ENCODE measurements around the gene PDHX.

The PDHX gene

GRCh38 chr11:34990916-34991315, 74.5 kb downstream of the PDHX start:
- DNase-seq (ENCODE audit: low read depth in 2 of 2), result no peak

GRCh38 chr11:34994854-34995253, 78.4 kb downstream of the PDHX start:
- DNase-seq (ENCODE audit: low read depth in 2 of 2), result no peak

GRCh38 chr11:34996958-34997357, 80.5 kb downstream of the PDHX start:
- DNase-seq (ENCODE audit: low read depth in 2 of 2), result no peak

- no peak for DNase-seq (ENCODE audit: low read depth in 2 of 2)
Measured at GRCh38 chr11:34997952-34998528, 81.6 kb downstream of the PDHX start.

- no peak for DNase-seq (ENCODE audit: low read depth in 2 of 2)
Measured at GRCh38 chr11:34999453-34999852, 83.0 kb downstream of the PDHX start.

- DNase-seq (ENCODE audit: low read depth in 2 of 2), result no peak
Measured at GRCh38 chr11:35003186-35003585, 86.8 kb downstream of the PDHX start.

- DNase-seq (ENCODE audit: low read depth in 2 of 2), result no peak
Measured at GRCh38 chr11:35003658-35004057, 87.2 kb downstream of the PDHX start.

GRCh38 chr11:35005141-35005780, 88.8 kb downstream of the PDHX start:
- DNase-seq (ENCODE audit: low read depth in 2 of 2), result no peak

GRCh38 chr11:35006389-35007128, 90.1 kb downstream of the PDHX start:
- DNase-seq (ENCODE audit: low read depth in 2 of 2), result no peak

GRCh38 chr11:35007277-35007676, 90.9 kb downstream of the PDHX start:
- no peak for DNase-seq (ENCODE audit: low read depth in 2 of 2)

GRCh38 chr11:35009191-35009943, 92.9 kb downstream of the PDHX start:
- no peak for DNase-seq (ENCODE audit: low read depth in 2 of 2)

- no peak for DNase-seq (ENCODE audit: low read depth in 2 of 2)
Measured at GRCh38 chr11:35009944-35010342, 93.5 kb downstream of the PDHX start.

GRCh38 chr11:35010654-35011053, 94.2 kb downstream of the PDHX start:
- no peak for DNase-seq (ENCODE audit: low read depth in 2 of 2)

GRCh38 chr11:35011389-35011788, 95.0 kb downstream of the PDHX start:
- no peak for DNase-seq (ENCODE audit: low read depth in 2 of 2)

GRCh38 chr11:35011944-35012343, 95.5 kb downstream of the PDHX start:
- DNase-seq (ENCODE audit: low read depth in 2 of 2), result no peak

- DNase-seq (ENCODE audit: low read depth in 2 of 2), result no peak
Measured at GRCh38 chr11:35012467-35013191, 96.2 kb downstream of the PDHX start.

GRCh38 chr11:35013514-35014233, 97.3 kb downstream of the PDHX start:
- DNase-seq (ENCODE audit: low read depth in 2 of 2), result no peak

- no peak for DNase-seq (ENCODE audit: low read depth in 2 of 2)
Measured at GRCh38 chr11:35014346-35014745, 97.9 kb downstream of the PDHX start.

GRCh38 chr11:35015621-35016387, 99.4 kb downstream of the PDHX start:
- DNase-seq (ENCODE audit: low read depth in 2 of 2), result no peak

GRCh38 chr11:35016916-35017315, 100.5 kb downstream of the PDHX start:
- DNase-seq (ENCODE audit: low read depth in 2 of 2), result no peak

Data from stimulated activated CD8-positive, alpha-beta memory T cell treated with anti-CD3 and anti-CD28 coated beads, Interleukin-2, amount 100 ng/mL, for 1 hour (primary cell).